NCI-H524 treated with DMSO at 0.1 percent for 48 hours (cell line): Measurements from ENCODE around the gene ZNF132.
"Not testable (repeated sequence)": the region's sequence is repeated elsewhere in the genome, so short reads cannot be mapped to it uniquely, and the experiment has no call there.

Experiments used
- DNase-seq: peaks from one replicate; lab custom pipeline; 2025; lab: John Stamatoyannopoulos, UW

ZNF132 gene

GRCh38 chr19:58439576-58440554 is at the start of gene ZNF132:
TSS of gene ZNF132 (minus strand) at chr19:58440153. CDS start at chr19:58439821, 332 bp downstream.
- DNase-seq = peak; percentile 99

- not testable (repeated sequence) for DNase-seq
Measured at GRCh38 chr19:58484349-58484748, 44.4 kb upstream of the ZNF132 start.

DNA sequence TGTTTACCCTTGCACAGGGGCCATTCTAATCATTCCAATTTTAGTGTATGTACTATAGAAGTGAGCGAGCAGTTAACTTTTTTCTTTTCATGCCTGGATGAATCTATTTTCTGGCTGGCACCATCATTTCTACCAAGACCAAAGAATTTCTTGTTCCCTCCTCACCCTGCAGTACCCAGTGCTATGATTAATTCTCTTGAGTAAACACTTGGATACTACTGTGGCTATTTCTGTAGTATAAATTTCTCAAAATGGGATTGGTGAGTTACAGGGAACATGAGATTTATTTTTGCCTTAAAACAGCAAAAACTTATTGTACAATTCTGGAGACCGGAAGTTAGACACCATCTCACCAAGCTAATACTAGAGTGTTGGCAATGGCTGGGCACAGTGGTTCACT is 43.8 kb upstream of the ZNF132 start:
- no peak for DNase-seq

DNA sequence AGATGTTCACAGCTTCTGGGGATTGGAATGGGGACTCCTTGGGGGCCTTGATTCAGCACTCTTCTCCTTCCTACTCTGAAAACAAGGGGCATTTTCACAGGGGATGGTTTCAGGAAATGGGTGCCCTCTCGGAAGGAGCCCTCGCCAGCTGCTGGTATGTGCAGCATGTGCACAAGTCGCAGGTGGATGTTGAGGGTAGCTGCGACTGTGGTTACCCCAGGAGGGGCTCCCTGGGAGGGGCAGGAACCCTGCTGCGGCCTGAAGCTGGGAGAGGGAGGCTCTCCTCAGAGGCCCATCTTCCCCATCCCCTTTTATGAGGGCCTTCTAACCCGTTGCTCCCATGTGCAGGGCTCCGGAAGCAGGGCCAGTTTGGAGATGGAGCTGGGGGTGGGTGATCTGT is 42.4 kb upstream of the ZNF132 start:
- DNase-seq = no peak

DNA sequence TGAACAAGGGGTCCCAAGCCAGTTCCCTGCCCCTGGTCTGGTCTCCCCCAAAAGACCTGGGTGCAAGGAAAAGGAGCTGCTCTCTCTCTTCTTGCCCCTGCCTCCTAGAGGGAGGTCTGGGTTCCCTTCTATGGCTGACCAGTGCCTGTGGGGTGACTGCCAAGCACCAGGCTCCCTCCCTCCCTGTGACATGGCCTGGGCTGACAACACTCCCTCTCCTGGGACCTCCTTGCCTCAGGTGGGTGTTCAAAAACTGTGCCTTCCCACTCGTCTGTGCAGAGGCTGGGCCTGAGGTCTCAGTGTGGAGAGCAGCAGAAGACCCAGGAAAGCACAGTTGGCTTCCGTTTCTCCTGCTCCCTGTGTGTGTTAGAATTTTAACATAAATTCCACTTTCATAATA is 40.9 kb upstream of the ZNF132 start:
- no peak for DNase-seq

GRCh38 chr19:58480481-58480830 is 40.5 kb upstream of the ZNF132 start:
- no peak for DNase-seq

- DNase-seq = no peak
Measured at GRCh38 chr19:58479736-58480480, 40.0 kb upstream of the ZNF132 start.

- no peak for DNase-seq
Measured at GRCh38 chr19:58479303-58479702, 39.4 kb upstream of the ZNF132 start.

DNA sequence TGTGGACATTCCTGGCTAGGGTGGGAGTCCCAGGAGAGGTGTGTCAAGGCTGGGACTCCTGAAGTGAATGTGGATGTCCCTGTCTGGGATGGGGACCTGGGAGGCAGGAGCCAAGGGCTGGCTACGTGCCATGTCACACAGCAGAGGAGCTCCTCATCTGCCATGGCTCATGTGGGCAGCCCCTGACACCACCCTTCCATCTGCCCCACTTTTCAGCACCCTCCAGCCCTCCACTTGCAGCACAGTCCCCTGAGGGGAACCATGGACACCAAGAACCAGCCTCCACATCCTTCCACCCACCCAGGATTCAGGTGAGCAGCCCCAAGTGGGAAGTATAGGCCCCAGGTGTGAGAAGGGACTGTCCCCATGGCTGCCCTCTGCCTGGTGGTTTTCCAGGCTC is 37.9 kb upstream of the ZNF132 start:
- no peak for DNase-seq

DNA sequence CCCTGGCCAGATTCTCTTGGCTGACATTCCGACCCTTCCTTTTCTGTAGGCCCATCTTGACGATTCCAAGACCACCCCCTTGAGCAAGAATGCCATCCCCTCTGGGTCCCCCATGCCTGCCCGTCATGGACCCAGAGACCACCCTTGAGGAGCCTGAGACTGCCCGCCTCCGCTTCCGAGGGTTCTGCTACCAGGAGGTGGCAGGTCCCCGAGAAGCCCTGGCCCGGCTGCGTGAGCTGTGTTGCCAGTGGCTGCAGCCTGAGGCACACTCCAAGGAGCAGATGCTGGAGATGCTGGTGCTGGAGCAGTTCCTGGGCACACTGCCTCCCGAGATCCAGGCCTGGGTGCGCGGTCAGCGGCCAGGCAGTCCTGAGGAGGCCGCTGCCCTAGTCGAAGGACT is 37.2 kb upstream of the ZNF132 start:
- no peak for DNase-seq

- no peak for DNase-seq
Measured at GRCh38 chr19:58476498-58477015, 36.6 kb upstream of the ZNF132 start.

GRCh38 chr19:58475714-58476497 is 36.0 kb upstream of the ZNF132 start, which contains the start of gene ZNF446:
TSS of gene ZNF446 (plus strand) at chr19:58476352. CDS start at chr19:58477219, 867 bp downstream.
- peak; percentile 88 for DNase-seq

GRCh38 chr19:58474997-58475713 is 35.2 kb upstream of the ZNF132 start:
- DNase-seq = no peak

DNA sequence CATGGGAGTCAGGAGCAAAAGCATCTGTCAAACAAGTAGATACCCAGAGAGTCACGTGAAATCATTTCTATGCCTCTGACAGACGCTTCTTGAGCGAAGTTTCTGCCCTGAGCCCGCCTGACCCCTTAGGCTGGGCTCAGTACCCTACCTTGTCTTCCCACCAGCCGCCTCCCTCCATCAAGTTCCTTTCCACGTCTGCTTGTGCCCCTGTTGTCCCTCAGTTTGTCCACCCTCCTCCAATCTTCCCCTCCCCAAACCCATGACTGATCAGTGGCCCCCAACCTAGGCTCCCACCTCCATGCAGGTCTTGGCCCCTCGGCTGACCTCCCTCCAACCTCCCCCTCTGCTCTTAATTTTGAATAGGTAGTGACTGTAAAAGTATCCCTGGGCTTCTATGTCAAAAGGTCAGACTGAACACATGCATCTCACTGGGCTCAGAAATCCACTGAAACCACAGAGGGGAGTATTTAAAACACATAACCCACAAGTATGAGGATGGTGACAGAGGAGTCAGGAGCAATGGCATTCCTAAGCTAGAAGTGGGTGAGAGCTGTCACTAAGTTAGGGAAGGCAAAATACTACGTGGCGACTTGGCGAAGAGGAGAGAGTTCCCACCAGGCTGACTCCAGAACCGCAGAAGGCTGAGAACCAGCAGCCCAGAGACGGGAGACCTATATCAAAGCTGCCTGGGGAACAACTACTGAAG is 34.5 kb upstream of the ZNF132 start:
- no peak for DNase-seq

- DNase-seq = no peak
Measured at GRCh38 chr19:58473775-58474174, 33.8 kb upstream of the ZNF132 start.

DNA sequence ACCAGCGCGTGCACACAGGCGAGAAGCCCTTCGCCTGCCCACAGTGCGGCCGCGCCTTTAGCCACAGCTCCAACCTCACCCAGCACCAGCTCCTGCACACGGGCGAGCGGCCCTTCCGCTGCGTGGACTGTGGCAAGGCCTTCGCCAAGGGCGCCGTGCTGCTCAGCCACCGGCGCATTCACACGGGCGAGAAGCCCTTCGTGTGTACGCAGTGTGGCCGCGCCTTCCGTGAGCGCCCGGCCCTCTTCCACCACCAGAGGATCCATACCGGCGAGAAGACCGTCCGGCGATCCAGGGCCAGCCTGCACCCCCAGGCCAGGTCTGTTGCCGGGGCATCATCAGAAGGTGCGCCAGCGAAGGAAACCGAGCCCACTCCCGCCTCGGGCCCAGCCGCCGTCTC is 31.8 kb upstream of the ZNF132 start:
- DNase-seq = no peak

DNA sequence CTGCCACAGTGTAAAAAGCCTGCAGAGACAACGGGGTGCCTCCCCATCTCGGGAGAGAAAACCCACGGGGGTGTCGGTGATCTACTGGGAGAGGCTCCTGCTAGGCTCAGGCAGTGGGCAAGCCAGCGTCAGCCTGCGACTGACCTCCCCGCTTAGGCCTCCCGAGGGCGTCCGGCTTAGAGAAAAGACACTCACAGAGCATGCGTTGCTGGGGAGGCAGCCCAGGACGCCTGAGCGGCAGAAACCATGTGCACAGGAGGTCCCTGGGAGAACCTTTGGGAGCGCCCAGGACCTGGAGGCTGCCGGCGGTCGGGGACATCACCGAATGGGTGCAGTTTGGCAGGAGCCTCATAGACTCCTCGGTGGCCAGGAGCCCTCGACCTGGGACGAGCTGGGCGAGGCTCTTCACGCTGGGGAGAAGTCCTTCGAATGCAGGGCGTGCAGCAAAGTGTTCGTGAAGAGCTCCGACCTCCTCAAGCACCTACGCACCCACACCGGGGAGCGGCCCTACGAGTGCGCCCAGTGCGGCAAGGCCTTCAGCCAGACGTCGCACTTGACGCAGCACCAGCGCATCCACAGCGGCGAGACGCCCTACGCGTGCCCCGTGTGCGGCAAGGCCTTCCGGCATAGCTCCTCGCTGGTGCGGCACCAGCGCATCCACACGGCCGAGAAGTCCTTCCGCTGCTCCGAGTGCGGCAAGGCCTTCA is 31.0 kb upstream of the ZNF132 start:
- DNase-seq = not testable (repeated sequence)

DNA sequence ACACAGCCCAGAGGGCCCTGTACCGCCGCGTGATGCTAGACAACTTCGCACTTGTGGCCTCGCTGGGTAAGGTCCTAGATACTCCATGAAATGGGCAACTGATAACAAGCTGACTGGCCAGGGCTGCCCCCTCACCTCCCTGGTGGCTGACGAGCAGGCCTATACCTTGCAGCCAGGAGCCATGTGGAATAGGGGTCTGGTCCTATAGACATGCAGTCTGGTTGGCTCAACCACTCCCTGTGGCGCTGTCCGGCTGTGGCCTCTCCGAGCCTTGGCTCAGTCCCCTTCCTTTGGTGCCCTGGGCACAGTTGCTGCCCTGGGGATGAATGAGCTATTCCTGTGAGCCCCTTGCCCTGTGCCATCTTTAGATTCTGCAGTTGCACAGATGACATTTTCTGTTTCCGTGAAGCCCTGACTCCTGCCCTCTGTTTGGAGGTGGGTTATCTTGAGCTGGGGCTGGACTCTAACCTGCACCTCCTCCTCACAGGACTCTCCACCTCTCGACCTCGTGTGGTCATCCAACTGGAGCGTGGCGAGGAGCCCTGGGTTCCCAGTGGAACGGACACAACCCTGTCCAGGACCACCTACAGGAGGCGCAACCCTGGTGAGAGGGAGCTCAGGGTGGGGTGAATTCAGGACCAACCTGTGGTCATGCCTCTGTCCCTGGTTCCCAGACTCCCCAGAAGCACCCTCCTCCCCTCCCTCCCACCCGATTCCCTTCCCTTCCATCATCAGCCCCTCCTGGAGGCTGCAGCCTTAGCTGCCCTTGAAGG is 29.5 kb upstream of the ZNF132 start:
- DNase-seq = no peak

DNA sequence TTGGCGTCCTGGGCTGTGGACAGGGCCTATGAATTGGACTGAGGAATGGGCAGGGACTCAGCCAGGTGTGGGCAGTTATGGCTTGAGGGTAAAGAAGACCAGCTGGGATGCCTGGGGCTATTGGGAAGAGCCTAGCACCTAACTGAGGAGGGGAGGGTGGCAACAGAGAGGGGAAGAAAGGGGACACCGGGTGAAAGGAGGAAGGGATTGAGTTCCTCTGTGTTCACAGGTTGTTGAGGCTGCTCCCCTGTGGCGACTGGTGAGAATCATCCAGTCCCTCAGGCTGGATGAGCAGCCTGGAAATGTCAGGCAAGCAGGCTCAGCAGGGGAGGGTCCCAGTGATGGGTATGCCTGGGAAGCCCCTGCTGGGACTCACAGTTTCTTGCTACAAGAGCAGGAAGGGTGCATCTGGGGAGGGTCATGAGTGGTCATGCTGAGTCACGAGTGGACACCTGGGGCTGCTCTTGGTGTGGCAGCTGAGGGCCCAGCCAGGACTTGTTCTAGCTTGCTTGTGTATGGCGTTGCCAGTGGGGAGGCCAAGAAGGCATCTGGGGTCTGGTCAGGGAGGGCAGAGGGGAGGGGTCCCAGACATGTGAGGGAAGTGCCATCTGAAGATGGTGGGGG is 28.4 kb upstream of the ZNF132 start:
- no peak for DNase-seq
